A673 (cell line): Measurements from ENCODE around the gene BICD2. TPM values are rescaled to one million over a fixed set of nuclear protein-coding genes. Genes with fewer than 3 reads are reported as not detected.

Source experiments
- BruUV-seq: library from RNA; stranded (reverse); fragments of 400-500 nt; replicated peaks from 2 replicates; lab custom pipeline; 2021; lab: Mats Ljungman, UMichigan
- CTCF ChIA-PET: fragments of 300-600 bp; sonication (Branson Sonifier 250); formaldehyde crosslinking; loops from one replicate; lab custom pipeline; 2022; ENCODE audit warnings: antibody characterized with exemption; lab: Charles Lee
- POLR2A ChIA-PET: fragments of 300-600 bp; sonication (Branson Sonifier 250); formaldehyde crosslinking; loops from one replicate; lab custom pipeline; 2022; ENCODE audit warnings: antibody characterized with exemption; ENCODE audit not compliant: low non-redundant PET; lab: Charles Lee
- DNase-seq: peaks from one replicate; pipeline ENCODE4 v3.0.0-alpha.2; 2015; ENCODE audit warnings: low spot score
- H3K27ac ChIP-seq: fragments of 200-600 bp; sonication (generic); 2 replicates; pipeline ENCODE4 v1.5.1; 2016; ENCODE audit warnings: mixed run types, low read depth, mild to moderate bottlenecking, mixed read lengths, antibody characterized with exemption, low read length; ENCODE audit not compliant: poor library complexity, severe bottlenecking
- H3K27me3 ChIP-seq: fragments of 200-600 bp; sonication (generic); replicated peaks from 2 replicates; pipeline ENCODE4 v1.6.1; 2017; ENCODE audit warnings: mixed run types, low read depth, mild to moderate bottlenecking, mixed read lengths, antibody characterized with exemption, low read length; ENCODE audit not compliant: insufficient read depth, poor library complexity
- H3K36me3 ChIP-seq: fragments of 200-600 bp; sonication (generic); 2 replicates; pipeline ENCODE4 v1.6.1; 2016; ENCODE audit warnings: mixed run types, mild to moderate bottlenecking, mixed read lengths, antibody characterized with exemption, low read length; ENCODE audit not compliant: insufficient read depth, poor library complexity, severe bottlenecking
- H3K4me1 ChIP-seq: fragments of 200-600 bp; sonication (generic); 2 replicates; pipeline ENCODE4 v1.6.1; 2017; ENCODE audit warnings: mixed run types, mild to moderate bottlenecking, mixed read lengths, antibody characterized with exemption, low read length; ENCODE audit not compliant: insufficient read depth, poor library complexity, severe bottlenecking
- H3K4me3 ChIP-seq: fragments of 200-600 bp; sonication (generic); 2 replicates; pipeline ENCODE4 v1.5.1; 2016; ENCODE audit warnings: low read depth, mixed run types, mild to moderate bottlenecking, mixed read lengths, low read length; ENCODE audit not compliant: poor library complexity, severe bottlenecking
- H3K9me3 ChIP-seq: fragments of 200-600 bp; sonication (generic); 2 replicates; pipeline ENCODE4 v1.6.1; 2016; ENCODE audit warnings: mixed run types, low read depth, mild to moderate bottlenecking, mixed read lengths, antibody characterized with exemption, low read length; ENCODE audit not compliant: poor library complexity, severe bottlenecking
- CTCF ChIP-seq: fragments of 300-800, 200-600 bp; sonication (generic); conservative IDR thresholded peaks from 2 replicates; pipeline ENCODE4 v1.5.1; 2017; ENCODE audit warnings: low read depth, mild to moderate bottlenecking, antibody characterized with exemption, low read length, moderate library complexity, mixed read lengths
- EZH2 ChIP-seq: fragments of 200-600 bp; sonication (generic); IDR thresholded peaks from 2 replicates; pipeline ENCODE4 v1.6.1; 2017; ENCODE audit warnings: borderline replicate concordance, low read depth, mild to moderate bottlenecking, mixed read lengths, antibody characterized with exemption, low read length; ENCODE audit not compliant: poor library complexity, severe bottlenecking
- intact Hi-C: fragments of 100-400 bp; cut with micrococcal nuclease; formaldehyde crosslinking; loops from one replicate; pipeline ENCODE4 v1.10.0; 2022; ENCODE audit not compliant: unreplicated experiment
- total RNA-seq: library from RNA; stranded (reverse); gene quantifications from 2 replicates; pipeline ENCODE4 v1.2.3, GENCODE V29; 2021

Gene BICD2
- total RNA-seq, 1 experiment from 2014 or later = 47.8 TPM

GRCh38 chr9:92663126-92663525 is 101.5 kb downstream of the BICD2 start:
- Histone ChIP-seq H3K36me3 (peaks cover 5% of the 10 kb centered on the region), H3K4me1 (peaks cover 11% of the 10 kb centered on the region), H3K4me3 (no peak overlapping the region), H3K9me3 (no peaks in the 10 kb centered on the region), H3K27ac (no peak overlapping the region), H3K27me3 (no peaks in the 10 kb centered on the region)
- BruUV-seq = no TSS peak
- intact Hi-C loops = no loop called here
- no peak for DNase-seq
- ChIA-PET POLR2A (no interaction called here), CTCF (no interaction called here)
- TF ChIP-seq EZH2 = no peak
- TF ChIP-seq CTCF = no peak

GRCh38 chr9:92661743-92662142 is 102.9 kb downstream of the BICD2 start:
- Histone ChIP-seq H3K36me3 (peaks cover 8% of the 10 kb centered on the region), H3K9me3 (no peaks in the 10 kb centered on the region), H3K27ac (no peak overlapping the region), H3K4me3 (no peak overlapping the region), H3K27me3 (no peaks in the 10 kb centered on the region), H3K4me1 (peaks cover 11% of the 10 kb centered on the region)
- ChIA-PET CTCF (no interaction called here), POLR2A (no interaction called here)
- intact Hi-C loops = no loop called here
- no peak for DNase-seq
- BruUV-seq = no TSS peak
- TF ChIP-seq EZH2 = no peak
- TF ChIP-seq CTCF = no peak

Other genes starting within 250 kb of the BICD2 start
- gene ECM2, start 228.8 kb downstream of the BICD2 start, total RNA-seq = 0.22 and 0.24 TPM in 2 replicates
- gene IPPK, start 94.7 kb downstream of the BICD2 start, total RNA-seq = 11.4 and 14.0 TPM in 2 replicates
- 10.9 and 12.7 TPM in 2 replicates for gene ZNF484, start 113.2 kb upstream of the BICD2 start, total RNA-seq
- gene FGD3, start 182.7 kb upstream of the BICD2 start, total RNA-seq = 0.09 and 0.17 TPM in 2 replicates